Neural progenitor cell (in vitro differentiated cells): ENCODE results near the gene EBP.

Source experiments
- EZH2 ChIP-seq: fragments of 200-600 bp; sonication (generic); IDR thresholded peaks from 2 replicates; pipeline ENCODE4 v1.6.1; 2017; ENCODE audit warnings: antibody characterized with exemption, mild to moderate bottlenecking, moderate library complexity
- TF ChIP-seq, protein P1 (sequence below): fragments of 200-600 bp; sonication (generic); IDR thresholded peaks from 2 replicates; pipeline ENCODE4 v1.5.1; 2017; ENCODE audit warnings: antibody characterized with exemption, mild to moderate bottlenecking

DNA sequence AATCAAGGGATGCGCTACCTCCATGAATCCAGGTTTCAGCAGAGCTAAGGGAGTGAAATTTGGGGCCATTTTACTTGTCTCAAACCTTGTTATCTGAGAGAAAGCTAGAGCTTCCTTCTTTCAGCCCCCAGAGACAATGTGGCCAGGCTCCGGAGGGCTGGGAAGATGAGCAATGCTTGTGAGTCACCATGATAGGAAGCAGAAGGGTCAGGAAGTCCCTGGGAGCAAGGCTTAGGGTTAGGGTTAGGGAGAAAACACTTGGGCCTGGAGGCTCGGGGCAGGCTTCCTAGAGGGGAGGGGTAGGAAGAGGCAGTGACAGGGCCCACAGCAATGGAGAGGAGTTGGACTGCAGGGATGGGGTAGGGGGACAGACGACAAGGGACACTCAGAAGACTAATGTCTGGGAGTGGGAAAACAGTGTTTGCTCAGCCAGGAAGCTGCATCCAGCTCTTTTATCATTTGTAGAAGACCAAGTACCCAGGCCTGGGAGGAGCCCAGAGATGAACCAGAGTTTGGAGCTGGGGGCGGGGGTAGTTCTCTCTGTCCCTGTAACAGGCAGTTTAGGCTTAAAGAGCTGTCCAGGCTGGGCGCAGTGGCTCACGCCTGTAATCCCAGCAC, 29.2 kb upstream of the EBP start:
- TF ChIP-seq, protein P1, sequence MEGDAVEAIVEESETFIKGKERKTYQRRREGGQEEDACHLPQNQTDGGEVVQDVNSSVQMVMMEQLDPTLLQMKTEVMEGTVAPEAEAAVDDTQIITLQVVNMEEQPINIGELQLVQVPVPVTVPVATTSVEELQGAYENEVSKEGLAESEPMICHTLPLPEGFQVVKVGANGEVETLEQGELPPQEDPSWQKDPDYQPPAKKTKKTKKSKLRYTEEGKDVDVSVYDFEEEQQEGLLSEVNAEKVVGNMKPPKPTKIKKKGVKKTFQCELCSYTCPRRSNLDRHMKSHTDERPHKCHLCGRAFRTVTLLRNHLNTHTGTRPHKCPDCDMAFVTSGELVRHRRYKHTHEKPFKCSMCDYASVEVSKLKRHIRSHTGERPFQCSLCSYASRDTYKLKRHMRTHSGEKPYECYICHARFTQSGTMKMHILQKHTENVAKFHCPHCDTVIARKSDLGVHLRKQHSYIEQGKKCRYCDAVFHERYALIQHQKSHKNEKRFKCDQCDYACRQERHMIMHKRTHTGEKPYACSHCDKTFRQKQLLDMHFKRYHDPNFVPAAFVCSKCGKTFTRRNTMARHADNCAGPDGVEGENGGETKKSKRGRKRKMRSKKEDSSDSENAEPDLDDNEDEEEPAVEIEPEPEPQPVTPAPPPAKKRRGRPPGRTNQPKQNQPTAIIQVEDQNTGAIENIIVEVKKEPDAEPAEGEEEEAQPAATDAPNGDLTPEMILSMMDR, result no peak
- TF ChIP-seq EZH2, result no peak
